ENCODE data around the gene ELK4.

The ELK4 gene

GRCh38 chr1:205595861-205596260 is 36.0 kb downstream of the ELK4 start:
- DNase-seq (ENCODE audit: low read depth): no peak
- TF ChIP-seq CTCF (conservative IDR thresholded peaks at IDR 0.05; ENCODE audit: low read depth, low read length): no peak
- H3K4me3 ChIP-seq (ENCODE audit: low read length): no peak overlapping the region

GRCh38 chr1:205595435-205595834 is 36.4 kb downstream of the ELK4 start:
- H3K4me3 ChIP-seq (ENCODE audit: low read length): no peak overlapping the region
- DNase-seq (ENCODE audit: low read depth): no peak
- no peak for TF ChIP-seq CTCF (conservative IDR thresholded peaks at IDR 0.05; ENCODE audit: low read depth, low read length)

- TF ChIP-seq CTCF (conservative IDR thresholded peaks at IDR 0.05; ENCODE audit: low read depth, low read length): no peak
- no peak for DNase-seq (ENCODE audit: low read depth)
- H3K4me3 ChIP-seq (ENCODE audit: low read length): no peak overlapping the region
Measured at GRCh38 chr1:205594846-205595245, 37.0 kb downstream of the ELK4 start.

GRCh38 chr1:205593967-205594366 is 37.8 kb downstream of the ELK4 start:
- TF ChIP-seq CTCF (conservative IDR thresholded peaks at IDR 0.05; ENCODE audit: low read depth, low read length): no peak
- H3K4me3 ChIP-seq (ENCODE audit: low read length): no peak overlapping the region
- DNase-seq (ENCODE audit: low read depth): no peak

- no peak overlapping the region for H3K4me3 ChIP-seq (ENCODE audit: low read length)
- TF ChIP-seq CTCF (conservative IDR thresholded peaks at IDR 0.05; ENCODE audit: low read depth, low read length): no peak
Measured at GRCh38 chr1:205593532-205593931, 38.3 kb downstream of the ELK4 start.

GRCh38 chr1:205592443-205593003 is 39.3 kb downstream of the ELK4 start:
- no peak for TF ChIP-seq CTCF (conservative IDR thresholded peaks at IDR 0.05; ENCODE audit: low read depth, low read length)
- DNase-seq (ENCODE audit: low read depth): no peak
- H3K4me3 ChIP-seq (ENCODE audit: low read length): peak overlapping the region; percentile 11

More at GRCh38 chr1:205593532-205593931, 38.3 kb downstream of the ELK4 start:
- no peak for DNase-seq (ENCODE audit: low read depth)

- TF ChIP-seq CTCF (conservative IDR thresholded peaks at IDR 0.05; ENCODE audit: low read depth, low read length): peak; percentile 94
- peak; percentile 52 for DNase-seq (ENCODE audit: low read depth)
- peak overlapping the region; percentile 48 for H3K4me3 ChIP-seq (ENCODE audit: low read length)
Measured at GRCh38 chr1:205591522-205592351, 40.1 kb downstream of the ELK4 start.

Measured in retinal pigment epithelial cell (primary cell).